Tibial nerve (tissue), 4 donors: ENCODE data around the gene ZSWIM6. TPM values are rescaled to one million over a fixed set of nuclear protein-coding genes. Genes with fewer than 3 reads are reported as not detected.

ENCODE experiments used
- DNase-seq, 2 donors: peaks; one replicate each; pipeline ENCODE4 v3.0.0-alpha.2; 2019; ENCODE audit warnings: low spot score in 2 of 2
- H3K27ac ChIP-seq, 4 donors: fragments of 200-600 bp; sonication (generic) in 3 of 4; one replicate each; pipeline ENCODE4 v1.5.1; 2017 to 2019; ENCODE audit warnings: mild to moderate bottlenecking in 1 of 4
- H3K27me3 ChIP-seq, 2 donors: fragments of 200-600 bp; sonication (generic) in 1 of 2; one replicate each; pipeline versions ENCODE4 v1.5.1 to v1.6.0; 2017 to 2019
- H3K36me3 ChIP-seq, 3 donors: fragments of 200-600 bp; sonication (generic); one replicate each; pipeline ENCODE4 v1.5.1; 2018 to 2019
- H3K4me1 ChIP-seq, 4 donors: fragments of 200-600 bp; sonication (generic) in 3 of 4; one replicate each; pipeline ENCODE4 v1.5.1; 2017 to 2019
- H3K4me3 ChIP-seq, 4 donors: fragments of 200-600 bp; sonication (generic) in 3 of 4; one replicate each; pipeline ENCODE4 v1.5.1; 2017 to 2019; ENCODE audit warnings: mild to moderate bottlenecking in 1 of 4, moderate library complexity in 1 of 4
- H3K9me3 ChIP-seq, 4 donors: fragments of 200-600 bp; sonication (generic) in 3 of 4; one replicate each; pipeline ENCODE4 v1.5.1; 2017 to 2019
- CTCF ChIP-seq, 5 experiments: fragments of 200-600 bp in 3 of 5; fragments of 450-650 bp in 2 of 5; sonication (generic) in 3 of 5; IDR thresholded peaks; one replicate each; pipeline ENCODE4 v1.5.1; 2016 to 2019; ENCODE audit warnings: antibody characterized with exemption in 5 of 5, mild to moderate bottlenecking in 3 of 5, moderate library complexity in 2 of 5
- EP300 ChIP-seq, 2 donors: sonication (generic); formaldehyde crosslinking; IDR thresholded peaks; one replicate each; pipeline ENCODE4 v1.6.1; 2017; ENCODE audit warnings: antibody characterized with exemption in 2 of 2, mild to moderate bottlenecking in 1 of 2
- POLR2A ChIP-seq, 2 donors: fragments of 450-650 bp; IDR thresholded peaks; one replicate each; pipeline ENCODE4 v1.6.1; 2017; ENCODE audit warnings: antibody characterized with exemption in 2 of 2, mild to moderate bottlenecking in 2 of 2, moderate library complexity in 2 of 2
- WGBS, 2 donors: methylation state at CpG; one replicate each; pipeline ENCODE4 v1.1.5; 2018; 5-methylcytosine and 5-hydroxymethylcytosine counted together
- total RNA-seq, 4 donors: library from RNA; depleted of rRNA; stranded (reverse); fragments of >200 nt; gene quantifications; one replicate each; pipeline ENCODE4 v1.1.0, GENCODE V29; 2016

Gene ZSWIM6
- total RNA-seq, 4 donors from 2014 or later: 10.6 to 15.5 (median 13.7) TPM

GRCh38 chr5:61559722-61560121 lies 227.7 kb downstream of the ZSWIM6 start:
- H3K4me1 ChIP-seq: no peaks in the 10 kb centered on the region
- H3K27ac ChIP-seq: no peak overlapping the region
- no peak for DNase-seq
- no peaks in the 10 kb centered on the region for H3K9me3 ChIP-seq
- no peak overlapping the region for H3K4me3 ChIP-seq
- no peaks in the 10 kb centered on the region for H3K27me3 ChIP-seq
- WGBS, 2 donors: 100% methylated on average over 1 of the region's 1 CpG
- no peaks in the 10 kb centered on the region for H3K36me3 ChIP-seq
- TF ChIP-seq POLR2A (IDR thresholded peaks at IDR 0.05): no peak

- no peak for TF ChIP-seq EP300 (IDR thresholded peaks at IDR 0.05)
- no peak for TF ChIP-seq CTCF (IDR thresholded peaks at IDR 0.05)
- no peak for TF ChIP-seq POLR2A (IDR thresholded peaks at IDR 0.05)
- Histone ChIP-seq H3K4me1 (no peaks in the 10 kb centered on the region), H3K36me3 (no peaks in the 10 kb centered on the region), H3K27ac (no peak overlapping the region), H3K9me3 (no peaks in the 10 kb centered on the region), H3K27me3 (no peaks in the 10 kb centered on the region), H3K4me3 (no peak overlapping the region)
- WGBS, 2 donors: 92 to 94% methylated on average over 3 of the region's 3 CpGs
- DNase-seq: no peak
Observed at GRCh38 chr5:61563401-61563800, 231.3 kb downstream of the ZSWIM6 start.

GRCh38 chr5:61567337-61567736 lies 235.3 kb downstream of the ZSWIM6 start:
- no peak for DNase-seq
- no peak overlapping the region for H3K27ac ChIP-seq
- 62 to 75% methylated on average over 5 of the region's 5 CpGs for WGBS, 2 donors
- H3K36me3 ChIP-seq: no peaks in the 10 kb centered on the region
- TF ChIP-seq CTCF (IDR thresholded peaks at IDR 0.05): no peak
- no peaks in the 10 kb centered on the region for H3K27me3 ChIP-seq
- H3K9me3 ChIP-seq: no peaks in the 10 kb centered on the region
- H3K4me3 ChIP-seq: no peak overlapping the region
- H3K4me1 ChIP-seq: no peaks in the 10 kb centered on the region

- no peaks in the 10 kb centered on the region for H3K9me3 ChIP-seq
- H3K4me1 ChIP-seq: no peaks in the 10 kb centered on the region
- no peaks in the 10 kb centered on the region for H3K27me3 ChIP-seq
- no peak for TF ChIP-seq CTCF (IDR thresholded peaks at IDR 0.05)
- TF ChIP-seq EP300 (IDR thresholded peaks at IDR 0.05): no peak
- TF ChIP-seq POLR2A (IDR thresholded peaks at IDR 0.05): no peak
- no peak overlapping the region for H3K4me3 ChIP-seq
- DNase-seq: no peak
- H3K27ac ChIP-seq: no peak overlapping the region
- no peaks in the 10 kb centered on the region for H3K36me3 ChIP-seq
- 70 to 83% methylated on average over 7 to 8 of the region's 8 CpGs for WGBS, 2 donors
Observed at GRCh38 chr5:61569353-61569752, 237.3 kb downstream of the ZSWIM6 start.

- no peak for TF ChIP-seq POLR2A (IDR thresholded peaks at IDR 0.05)
- no peak for TF ChIP-seq EP300 (IDR thresholded peaks at IDR 0.05)
- TF ChIP-seq CTCF (IDR thresholded peaks at IDR 0.05): no peak
- no peak overlapping the region for H3K4me3 ChIP-seq
- 90 to 92% methylated on average over 5 of the region's 5 CpGs for WGBS, 2 donors
Observed at GRCh38 chr5:61570767-61571166, 238.7 kb downstream of the ZSWIM6 start.

GRCh38 chr5:61572959-61573358 lies 240.9 kb downstream of the ZSWIM6 start:
- no peak overlapping the region for H3K27ac ChIP-seq
- no peak overlapping the region for H3K4me3 ChIP-seq
- no peaks in the 10 kb centered on the region for H3K4me1 ChIP-seq
- 88 to 91% methylated on average over 5 of the region's 5 CpGs for WGBS, 2 donors
- no peaks in the 10 kb centered on the region for H3K27me3 ChIP-seq
- no peaks in the 10 kb centered on the region for H3K9me3 ChIP-seq
- no peaks in the 10 kb centered on the region for H3K36me3 ChIP-seq
- TF ChIP-seq CTCF (IDR thresholded peaks at IDR 0.05) (no peak), EP300 (IDR thresholded peaks at IDR 0.05) (no peak), POLR2A (IDR thresholded peaks at IDR 0.05) (no peak)
- no peak for DNase-seq

More at GRCh38 chr5:61570767-61571166, 238.7 kb downstream of the ZSWIM6 start:
- Histone ChIP-seq H3K4me1 (no peaks in the 10 kb centered on the region), H3K36me3 (no peaks in the 10 kb centered on the region), H3K27me3 (no peaks in the 10 kb centered on the region), H3K9me3 (no peaks in the 10 kb centered on the region), H3K27ac (no peak overlapping the region)
- no peak for DNase-seq
